ENCODE data around the gene LRRC27.

Gene LRRC27

GRCh38 chr10:132366499-132366898 lies 34.5 kb downstream of the LRRC27 start:
- no peak overlapping the region for H3K27ac ChIP-seq
- TF ChIP-seq CTCF (IDR thresholded peaks at IDR 0.05) = no peak
- peak; percentile 62 for DNase-seq (ENCODE audit: low spot score)
- H3K4me3 ChIP-seq = no peak overlapping the region

- no peak overlapping the region for H3K4me3 ChIP-seq
- DNase-seq (ENCODE audit: low spot score) = no peak
- no peak for TF ChIP-seq CTCF (IDR thresholded peaks at IDR 0.05)
Observed at GRCh38 chr10:132368391-132368790, 36.4 kb downstream of the LRRC27 start.

GRCh38 chr10:132368881-132369635 lies 37.1 kb downstream of the LRRC27 start:
- TF ChIP-seq CTCF (IDR thresholded peaks at IDR 0.05) = no peak
- DNase-seq (ENCODE audit: low spot score) = no peak
- H3K27ac ChIP-seq = no peak overlapping the region
- H3K4me3 ChIP-seq = no peak overlapping the region

More at GRCh38 chr10:132368391-132368790, 36.4 kb downstream of the LRRC27 start:
- H3K27ac ChIP-seq = no peak overlapping the region

DNA sequence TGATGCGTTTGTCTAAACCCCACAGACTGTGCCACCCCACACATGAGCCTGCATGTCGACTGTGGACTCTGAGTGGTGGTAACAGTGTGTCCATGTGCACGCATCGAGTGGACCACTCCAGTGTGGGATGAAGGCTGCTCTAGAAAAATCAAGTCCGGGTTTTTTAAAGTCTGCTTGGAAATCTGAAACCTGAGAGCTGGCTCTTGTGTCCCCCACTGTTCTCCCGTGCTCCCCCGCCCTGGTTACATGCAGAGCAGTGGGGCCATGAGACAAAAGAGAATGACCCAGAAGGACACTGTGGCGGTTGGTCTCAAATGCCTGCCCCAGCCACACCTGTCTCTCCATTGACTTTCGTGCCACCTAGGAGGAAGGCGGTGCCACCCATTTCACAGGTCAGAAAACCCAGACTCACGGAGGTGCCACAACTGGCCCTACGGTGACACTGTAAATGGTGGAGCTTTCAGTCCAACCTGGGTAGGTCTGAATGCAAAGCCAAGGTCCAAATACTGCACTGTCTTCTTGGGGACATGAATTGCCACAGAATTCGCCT lies 37.7 kb downstream of the LRRC27 start:
- no peak for TF ChIP-seq CTCF (IDR thresholded peaks at IDR 0.05)
- Histone ChIP-seq H3K4me3 (no peak overlapping the region), H3K27ac (no peak overlapping the region)
- DNase-seq (ENCODE audit: low spot score) = no peak

DNA sequence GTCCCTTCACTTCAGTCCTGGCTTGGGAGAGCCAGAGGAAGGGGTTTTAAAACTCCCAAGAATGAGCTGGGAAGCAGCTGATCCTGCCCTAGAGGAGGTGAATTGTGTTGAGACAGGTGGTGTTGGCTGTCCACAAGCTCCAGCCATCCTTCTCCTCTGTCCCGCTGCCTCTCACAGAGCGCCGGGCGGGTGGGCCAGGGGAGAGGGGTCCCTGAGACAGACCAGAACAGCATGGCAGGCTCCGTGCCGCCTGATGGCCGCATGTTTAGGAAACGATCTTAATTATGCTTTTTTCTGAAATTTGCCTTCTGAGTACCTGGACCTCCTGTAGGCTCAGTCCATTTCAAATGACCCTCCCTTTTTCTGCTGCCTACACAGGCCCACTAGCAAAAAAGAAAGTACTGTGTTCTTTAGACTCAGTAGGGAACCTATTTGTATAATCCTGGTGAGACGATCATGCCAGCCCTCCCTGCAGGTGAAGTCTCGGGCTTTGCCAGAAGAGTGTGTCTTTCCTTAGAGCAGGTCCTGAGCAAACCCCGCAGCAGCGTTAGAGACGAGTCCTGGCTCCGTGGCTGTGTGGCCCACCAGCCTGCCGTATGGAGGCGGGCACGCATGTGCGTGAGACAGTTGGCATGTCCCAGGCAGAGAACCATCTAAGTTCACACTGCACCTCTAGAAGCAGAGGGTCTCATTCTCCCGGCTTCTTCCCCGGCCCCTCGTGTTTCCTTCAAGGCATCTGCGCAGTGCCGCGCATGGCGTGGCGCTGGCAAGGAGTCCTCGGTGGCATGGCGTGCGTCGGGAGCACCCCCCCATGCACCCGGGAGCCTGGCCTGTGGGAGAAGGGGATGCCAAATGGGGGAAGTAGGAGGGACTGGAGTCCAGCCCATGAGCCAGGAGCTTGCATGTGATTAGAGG lies 38.7 kb downstream of the LRRC27 start:
- no peak for DNase-seq (ENCODE audit: low spot score)
- Histone ChIP-seq H3K4me3 (no peak overlapping the region), H3K27ac (no peak overlapping the region)
- no peak for TF ChIP-seq CTCF (IDR thresholded peaks at IDR 0.05)

DNA sequence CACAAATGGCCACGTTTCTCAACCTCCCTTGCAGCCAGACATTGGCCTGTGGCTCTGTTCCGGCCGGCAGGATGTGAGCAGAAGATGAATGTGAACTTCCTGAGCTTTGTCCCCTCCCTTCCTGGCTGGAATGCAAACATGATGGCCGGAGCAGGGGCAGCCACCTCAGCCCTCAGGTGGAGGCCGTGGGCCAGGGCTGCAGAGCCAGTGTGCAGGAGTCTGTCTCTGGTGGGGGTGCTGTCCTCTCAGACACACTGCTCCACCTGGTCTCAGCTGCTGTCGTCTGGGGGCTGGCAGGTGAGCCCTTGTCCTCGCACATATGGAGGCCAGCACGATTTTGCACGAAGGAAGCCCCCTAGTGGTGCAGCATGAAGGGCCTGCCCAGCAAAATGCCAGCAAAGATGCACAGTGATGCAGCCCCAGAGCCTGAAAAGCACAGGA lies 39.7 kb downstream of the LRRC27 start:
- DNase-seq (ENCODE audit: low spot score) = no peak
- no peak for TF ChIP-seq CTCF (IDR thresholded peaks at IDR 0.05)
- no peak overlapping the region for H3K27ac ChIP-seq
- no peak overlapping the region for H3K4me3 ChIP-seq

All from coronary artery (tissue), 2 donors.